Measurements from ENCODE around the gene U2AF1L4. TPM values are rescaled to one million over a fixed set of nuclear protein-coding genes. Genes with fewer than 3 reads are reported as not detected.

U2AF1L4 gene
- total RNA-seq, 5 donors from 2014 or later (not counting 1 experiment from before 2014, with no cell fraction given): 40.2 to 74.1 (median 49.3) TPM

DNA sequence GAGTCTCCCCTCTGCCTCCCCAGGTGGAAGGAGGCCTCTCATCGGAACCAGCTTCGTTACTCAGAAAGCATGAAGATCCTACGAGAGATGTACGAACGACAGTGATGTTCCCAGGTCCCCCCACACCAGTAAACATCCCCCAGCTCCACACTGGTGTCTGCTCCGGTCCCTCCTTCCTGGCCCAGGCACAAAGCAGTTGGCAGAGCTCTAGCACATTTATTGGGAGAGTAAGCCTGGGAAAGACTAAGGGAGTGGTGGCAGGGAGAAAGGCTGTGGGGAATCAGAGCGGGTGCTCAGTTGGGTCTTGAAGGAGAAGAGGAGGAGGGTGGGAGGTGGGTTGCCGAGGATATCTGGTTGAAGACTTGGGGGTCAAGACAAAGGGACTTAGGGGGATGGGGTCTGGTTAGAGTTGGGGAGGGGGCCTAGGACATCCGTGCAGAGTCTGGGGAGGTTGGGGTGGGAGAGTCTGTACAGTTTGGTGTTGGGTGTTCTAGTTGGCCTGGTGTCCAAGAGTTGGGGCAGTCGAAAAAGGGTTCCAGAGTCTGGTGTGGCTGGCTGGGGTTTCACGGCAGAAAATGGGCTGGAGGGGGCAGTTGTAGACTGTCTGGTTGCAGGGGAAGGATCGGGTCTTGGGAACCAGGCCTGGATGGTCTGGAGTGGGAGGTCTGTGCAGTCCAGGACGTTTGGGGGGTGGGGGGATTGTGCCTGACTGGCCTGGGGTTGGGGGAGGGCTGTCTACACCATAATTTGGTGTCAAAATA is 9.3 kb upstream of the U2AF1L4 start:
- H3K4me3 ChIP-seq (ENCODE audit: control insufficient read depth in 1 of 2, extremely low read depth in 1 of 2, low read length in 1 of 2): no peak overlapping the region
- WGBS (ENCODE audit: insufficient coverage): 89% methylated on average over 6 of the region's 13 CpGs
- ChIA-PET CTCF (interaction anchor here in 1 of 2 donors (0.7 kb wide), 1 partner anchor 9 kb away, joined by 3 read pairs; the partner anchor contains the start of gene PSENEN), POLR2A (no interaction called here)
- Mint-ChIP-seq H3K27me3 (peaks cover 7 to 10% of the 10 kb centered on the region in 2 donors), H3K4me1 (peaks cover 28 to 45% (median 40%) of the 10 kb centered on the region in 3 donors), H3K9me3 (no peaks in the 10 kb centered on the region), H3K27ac (no peak overlapping the region), H3K4me3 (peak overlapping the region in 2 of 3 donors; percentile 52 to 60), H3K36me3 (peaks cover 10% of the 10 kb centered on the region)
- no peaks in the 10 kb centered on the region for H3K9me3 ChIP-seq
- H3K27ac ChIP-seq (ENCODE audit: low read length): no peak overlapping the region
- DNase-seq: no peak
- H3K27me3 ChIP-seq (replicated peaks in 1 of 2; ENCODE audit: control insufficient read depth in 2 of 2, extremely low read depth in 1 of 2, insufficient read depth in 2 of 2, low read length in 1 of 2): peaks cover 0 to 21% of the 10 kb centered on the region in 2 experiments
- no peak for ATAC-seq (replicated peaks in 1 of 4)
- H3K36me3 ChIP-seq (ENCODE audit: control insufficient read depth in 2 of 2, extremely low read depth in 1 of 2, insufficient read depth in 1 of 2, low read length in 1 of 2): peaks cover 3 to 30% of the 10 kb centered on the region in 2 donors
- peaks cover 20 to 48% of the 10 kb centered on the region in 2 experiments for H3K4me1 ChIP-seq (ENCODE audit: control insufficient read depth in 1 of 2, extremely low read depth in 1 of 2, insufficient read depth in 2 of 2, low read length in 2 of 2)

DNA sequence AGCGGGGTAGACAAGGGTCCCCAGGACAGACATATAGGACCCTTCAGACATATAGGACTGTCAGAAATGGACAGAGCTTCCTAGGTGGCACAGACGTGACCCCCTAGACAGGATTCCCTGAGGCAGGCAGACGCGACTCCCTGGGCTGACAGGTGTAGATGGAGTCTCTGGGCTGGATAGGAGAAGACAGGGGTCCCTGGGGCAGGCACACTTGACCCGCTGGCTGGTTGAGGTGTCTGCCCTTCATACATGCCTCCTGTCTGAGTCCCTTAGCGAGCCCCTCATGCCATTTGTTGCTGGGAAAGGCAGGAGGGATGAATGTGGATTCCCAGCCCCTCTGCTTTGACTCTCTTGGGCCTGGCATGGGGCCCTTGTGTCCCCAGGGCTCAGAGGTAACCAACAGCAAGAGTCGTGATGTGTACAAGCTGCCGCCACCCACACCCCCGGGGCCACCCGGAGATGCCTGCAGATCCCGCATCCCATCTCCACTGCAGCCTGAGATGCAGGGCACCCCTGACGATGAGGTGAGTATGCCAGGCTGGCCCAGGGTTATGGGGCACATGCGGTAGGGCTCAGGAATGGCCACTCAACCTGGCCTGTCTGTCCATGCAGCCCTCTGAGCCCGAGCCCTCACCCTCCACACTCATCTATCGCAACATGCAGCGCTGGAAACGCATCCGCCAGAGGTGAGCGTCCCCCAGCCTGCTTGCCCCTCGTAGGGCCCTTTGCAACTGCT is 8.6 kb upstream of the U2AF1L4 start:
- Mint-ChIP-seq H3K4me3 (no peak overlapping the region), H3K27me3 (peaks cover 7 to 10% of the 10 kb centered on the region in 2 donors), H3K4me1 (peaks cover 24 to 44% (median 37%) of the 10 kb centered on the region in 3 donors), H3K9me3 (no peaks in the 10 kb centered on the region), H3K36me3 (peaks cover 9% of the 10 kb centered on the region), H3K27ac (no peak overlapping the region)
- Histone ChIP-seq H3K4me1 (ENCODE audit: control insufficient read depth in 1 of 2, extremely low read depth in 1 of 2, insufficient read depth in 2 of 2, low read length in 2 of 2) (peaks cover 22 to 47% of the 10 kb centered on the region in 2 experiments), H3K27ac (ENCODE audit: low read length) (no peak overlapping the region), H3K9me3 (no peaks in the 10 kb centered on the region), H3K36me3 (ENCODE audit: control insufficient read depth in 2 of 2, extremely low read depth in 1 of 2, insufficient read depth in 1 of 2, low read length in 1 of 2) (peaks cover 3 to 27% of the 10 kb centered on the region in 2 donors), H3K4me3 (ENCODE audit: control insufficient read depth in 1 of 2, extremely low read depth in 1 of 2, low read length in 1 of 2) (no peak overlapping the region), H3K27me3 (replicated peaks in 1 of 2; ENCODE audit: control insufficient read depth in 2 of 2, extremely low read depth in 1 of 2, insufficient read depth in 2 of 2, low read length in 1 of 2) (peaks cover 0 to 21% of the 10 kb centered on the region in 2 experiments)
- ATAC-seq (replicated peaks in 1 of 4) (no peak), DNase-seq (no peak)
- CTCF ChIA-PET: interaction anchor here (0.6 to 0.7 kb wide), 2 partner anchors 8 to 47 kb away, joined by 3 read pairs; partner anchors contain the start of gene PSENEN (in 1 of the 2)
- POLR2A ChIA-PET: no interaction called here
- 94% methylated on average over 17 of the region's 20 CpGs for WGBS (ENCODE audit: insufficient coverage)

DNA sequence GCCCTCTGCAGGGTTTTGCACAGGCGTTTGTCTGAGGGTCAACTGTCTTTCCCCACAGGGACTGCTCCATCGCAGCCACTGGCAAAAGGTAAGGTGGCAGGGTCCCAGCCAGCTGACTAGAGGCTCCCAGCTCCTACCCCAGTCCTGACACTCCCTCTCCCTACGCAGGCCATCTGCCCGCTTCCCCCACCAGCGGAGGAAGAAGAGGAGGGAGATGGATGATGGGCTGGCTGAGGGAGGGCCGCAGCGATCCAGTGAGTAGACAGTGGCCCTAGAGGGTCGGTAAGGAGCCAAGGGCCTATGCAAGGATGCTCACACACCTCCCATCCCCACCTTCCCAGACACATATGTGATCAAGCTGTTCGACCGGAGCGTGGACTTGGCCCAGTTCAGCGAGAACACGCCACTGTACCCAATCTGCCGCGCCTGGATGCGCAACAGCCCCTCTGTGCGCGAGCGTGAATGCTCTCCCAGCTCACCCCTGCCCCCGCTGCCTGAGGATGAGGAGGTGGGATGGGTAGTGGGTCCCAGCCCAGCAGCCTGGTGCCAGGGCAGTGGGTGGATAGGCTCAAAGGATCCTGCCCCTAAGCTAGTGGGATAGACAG is 7.6 kb upstream of the U2AF1L4 start:
- no peak overlapping the region for H3K4me3 ChIP-seq (ENCODE audit: control insufficient read depth in 1 of 2, extremely low read depth in 1 of 2, low read length in 1 of 2)
- ChIA-PET POLR2A (no interaction called here), CTCF (interaction anchor here in 1 of 2 donors (0.6 kb wide), 1 partner anchor 46 kb away, joined by 3 read pairs; no protein-coding TSS in a partner anchor)
- Mint-ChIP-seq H3K27me3 (peaks cover 7 to 10% of the 10 kb centered on the region in 2 donors), H3K9me3 (no peaks in the 10 kb centered on the region), H3K27ac (no peak overlapping the region), H3K4me3 (no peak overlapping the region), H3K4me1 (peaks cover 29 to 43% (median 42%) of the 10 kb centered on the region in 3 donors), H3K36me3 (peaks cover 12% of the 10 kb centered on the region)
- H3K27ac ChIP-seq (ENCODE audit: low read length): no peak overlapping the region
- DNase-seq (no peak), ATAC-seq (replicated peaks in 1 of 4) (no peak)
- peaks cover 23 to 48% of the 10 kb centered on the region in 2 experiments for H3K4me1 ChIP-seq (ENCODE audit: control insufficient read depth in 1 of 2, extremely low read depth in 1 of 2, insufficient read depth in 2 of 2, low read length in 2 of 2)
- WGBS (ENCODE audit: insufficient coverage): 96% methylated on average over 12 of the region's 20 CpGs
- peaks cover 3 to 27% of the 10 kb centered on the region in 2 donors for H3K36me3 ChIP-seq (ENCODE audit: control insufficient read depth in 2 of 2, extremely low read depth in 1 of 2, insufficient read depth in 1 of 2, low read length in 1 of 2)
- H3K27me3 ChIP-seq (replicated peaks in 1 of 2; ENCODE audit: control insufficient read depth in 2 of 2, extremely low read depth in 1 of 2, insufficient read depth in 2 of 2, low read length in 1 of 2): peaks cover 0 to 21% of the 10 kb centered on the region in 2 experiments
- H3K9me3 ChIP-seq: no peaks in the 10 kb centered on the region

DNA sequence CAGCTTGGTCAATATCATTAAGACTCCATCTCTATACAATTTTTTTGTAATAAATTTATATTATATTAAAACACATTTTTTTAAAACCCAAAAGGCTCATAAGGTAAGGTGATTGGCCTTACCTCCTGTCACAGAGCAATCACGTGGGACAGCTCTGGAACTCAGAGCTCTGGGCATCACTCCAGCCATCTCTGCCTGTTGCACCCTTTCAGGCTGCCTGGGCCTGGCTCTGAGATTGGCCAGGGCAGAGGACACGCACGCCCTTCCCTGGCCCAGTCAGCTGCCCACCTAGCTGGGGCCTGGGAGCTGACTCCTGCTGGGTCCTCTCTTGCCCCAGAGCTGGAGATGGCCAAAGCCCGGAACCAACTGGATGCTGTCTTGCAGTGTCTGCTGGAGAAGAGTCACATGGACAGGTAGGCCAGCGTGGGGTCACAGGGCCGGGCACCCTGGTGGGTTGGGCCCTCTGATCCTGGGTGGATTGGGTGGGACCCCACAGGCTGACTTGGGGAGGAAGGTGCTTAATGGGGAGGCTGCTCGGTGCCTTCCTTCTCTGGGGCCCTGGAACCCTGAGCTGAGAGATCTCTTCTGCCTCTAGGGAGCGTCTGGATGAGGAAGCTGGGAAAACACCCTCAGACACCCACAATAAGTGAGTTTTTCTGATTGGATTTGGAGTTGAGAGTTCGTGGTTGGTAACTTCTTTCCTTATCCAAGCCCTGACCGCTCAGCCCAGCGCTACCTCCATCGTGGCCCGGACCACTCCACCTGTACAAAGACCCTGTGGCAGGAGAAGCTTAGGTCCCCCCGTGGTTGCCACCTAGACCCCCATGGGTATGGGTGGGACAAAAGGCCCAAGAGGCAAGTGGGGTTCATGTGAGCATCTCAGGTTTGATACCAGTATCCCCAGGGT is 6.9 kb upstream of the U2AF1L4 start:
- no peak for ATAC-seq (replicated peaks in 1 of 4)
- peaks cover 3 to 27% of the 10 kb centered on the region in 2 donors for H3K36me3 ChIP-seq (ENCODE audit: control insufficient read depth in 2 of 2, extremely low read depth in 1 of 2, insufficient read depth in 1 of 2, low read length in 1 of 2)
- Mint-ChIP-seq H3K9me3 (no peaks in the 10 kb centered on the region), H3K4me3 (no peak overlapping the region), H3K4me1 (peaks cover 28 to 42% (median 34%) of the 10 kb centered on the region in 3 donors), H3K27ac (no peak overlapping the region), H3K27me3 (peaks cover 7 to 10% of the 10 kb centered on the region in 2 donors), H3K36me3 (peaks cover 13% of the 10 kb centered on the region)
- H3K9me3 ChIP-seq: no peaks in the 10 kb centered on the region
- no peak overlapping the region for H3K27ac ChIP-seq (ENCODE audit: low read length)
- CTCF ChIA-PET: no interaction called here
- POLR2A ChIA-PET: no interaction called here
- 97% methylated on average over 5 of the region's 14 CpGs for WGBS (ENCODE audit: insufficient coverage)
- no peak for DNase-seq
- peaks cover 0 to 17% of the 10 kb centered on the region in 2 experiments for H3K27me3 ChIP-seq (replicated peaks in 1 of 2; ENCODE audit: control insufficient read depth in 2 of 2, extremely low read depth in 1 of 2, insufficient read depth in 2 of 2, low read length in 1 of 2)
- H3K4me1 ChIP-seq (ENCODE audit: control insufficient read depth in 1 of 2, extremely low read depth in 1 of 2, insufficient read depth in 2 of 2, low read length in 2 of 2): peaks cover 19 to 45% of the 10 kb centered on the region in 2 experiments
- H3K4me3 ChIP-seq (ENCODE audit: control insufficient read depth in 1 of 2, extremely low read depth in 1 of 2, low read length in 1 of 2): no peak overlapping the region

DNA sequence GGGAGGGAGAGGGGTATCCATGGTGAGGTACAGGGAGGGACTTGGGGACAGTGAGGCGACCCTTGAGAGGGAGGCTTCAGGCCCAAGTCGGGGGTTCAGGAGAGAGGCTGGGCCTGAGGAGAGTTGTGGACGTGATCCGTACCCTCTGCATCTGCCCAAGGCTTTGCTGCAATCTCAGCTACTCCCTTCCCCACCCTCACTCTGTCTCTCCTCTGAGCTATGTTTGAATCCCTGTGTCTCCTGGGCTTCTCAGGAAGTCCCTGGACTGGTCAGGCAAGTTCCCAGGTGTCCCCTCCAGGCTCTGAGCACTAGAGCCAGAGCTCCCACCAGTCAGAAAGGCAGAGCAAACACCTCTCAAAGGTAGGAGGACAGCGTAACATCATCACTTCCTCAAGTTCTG is 4.9 kb upstream of the U2AF1L4 start:
- peak overlapping the region; percentile 25 to 95 (median 54) for H3K4me3 Mint-ChIP-seq
- no peak overlapping the region for H3K27ac Mint-ChIP-seq
- no CpG with 5 or more reads among the region's 5 CpGs for WGBS (ENCODE audit: insufficient coverage)
- peaks cover 0 to 5% of the 10 kb centered on the region in 2 experiments for H3K27me3 ChIP-seq (replicated peaks in 1 of 2; ENCODE audit: control insufficient read depth in 2 of 2, extremely low read depth in 1 of 2, insufficient read depth in 2 of 2, low read length in 1 of 2)
- H3K4me1 Mint-ChIP-seq: peaks cover 31 to 47% (median 38%) of the 10 kb centered on the region in 3 donors
- ChIA-PET POLR2A (interaction anchor here in 1 of 2 donors (0.5 kb wide), 1 partner anchor 108 kb away, joined by 7 read pairs; no protein-coding TSS in a partner anchor), CTCF (no interaction called here)
- H3K36me3 Mint-ChIP-seq: peaks cover 16% of the 10 kb centered on the region
- peaks cover 2 to 5% of the 10 kb centered on the region in 2 donors for H3K27me3 Mint-ChIP-seq
- H3K4me1 ChIP-seq (ENCODE audit: control insufficient read depth in 1 of 2, extremely low read depth in 1 of 2, insufficient read depth in 2 of 2, low read length in 2 of 2): peaks cover 11 to 42% of the 10 kb centered on the region in 2 experiments
- no peaks in the 10 kb centered on the region for H3K9me3 Mint-ChIP-seq
- no peak overlapping the region for H3K27ac ChIP-seq (ENCODE audit: low read length)
- ATAC-seq (replicated peaks in 1 of 4) (no peak), DNase-seq (no peak)
- H3K4me3 ChIP-seq (ENCODE audit: control insufficient read depth in 1 of 2, extremely low read depth in 1 of 2, low read length in 1 of 2): no peak overlapping the region
- H3K36me3 ChIP-seq (ENCODE audit: control insufficient read depth in 2 of 2, extremely low read depth in 1 of 2, insufficient read depth in 1 of 2, low read length in 1 of 2): peaks cover 3 to 27% of the 10 kb centered on the region in 2 donors
- H3K9me3 ChIP-seq: no peaks in the 10 kb centered on the region
